Breast epithelium (tissue), 3 donors: ENCODE measurements around the gene LMBR1.

ENCODE experiments used
- CTCF ChIP-seq, 3 donors: fragments of 450-650 bp; IDR thresholded peaks; one replicate each; pipeline ENCODE4 v1.5.1; 2016 to 2017; ENCODE audit warnings: antibody characterized with exemption in 3 of 3, mild to moderate bottlenecking in 3 of 3, moderate library complexity in 3 of 3
- POLR2A ChIP-seq: fragments of 450-650 bp; IDR thresholded peaks from one replicate; pipeline ENCODE4 v1.6.1; 2016; ENCODE audit warnings: antibody characterized with exemption, mild to moderate bottlenecking, moderate library complexity

GRCh38 chr7:156639426-156640256 lies 253.3 kb downstream of the LMBR1 start:
- TF ChIP-seq CTCF (IDR thresholded peaks at IDR 0.05) (no peak), POLR2A (no peak)
